Fibroblast of upper back skin (primary cell): ENCODE measurements around the gene KCNC1.

Experiments
- DNase-seq: peaks from one replicate; pipeline ENCODE4 v3.0.0-alpha.2; 2013

Gene KCNC1

DNA sequence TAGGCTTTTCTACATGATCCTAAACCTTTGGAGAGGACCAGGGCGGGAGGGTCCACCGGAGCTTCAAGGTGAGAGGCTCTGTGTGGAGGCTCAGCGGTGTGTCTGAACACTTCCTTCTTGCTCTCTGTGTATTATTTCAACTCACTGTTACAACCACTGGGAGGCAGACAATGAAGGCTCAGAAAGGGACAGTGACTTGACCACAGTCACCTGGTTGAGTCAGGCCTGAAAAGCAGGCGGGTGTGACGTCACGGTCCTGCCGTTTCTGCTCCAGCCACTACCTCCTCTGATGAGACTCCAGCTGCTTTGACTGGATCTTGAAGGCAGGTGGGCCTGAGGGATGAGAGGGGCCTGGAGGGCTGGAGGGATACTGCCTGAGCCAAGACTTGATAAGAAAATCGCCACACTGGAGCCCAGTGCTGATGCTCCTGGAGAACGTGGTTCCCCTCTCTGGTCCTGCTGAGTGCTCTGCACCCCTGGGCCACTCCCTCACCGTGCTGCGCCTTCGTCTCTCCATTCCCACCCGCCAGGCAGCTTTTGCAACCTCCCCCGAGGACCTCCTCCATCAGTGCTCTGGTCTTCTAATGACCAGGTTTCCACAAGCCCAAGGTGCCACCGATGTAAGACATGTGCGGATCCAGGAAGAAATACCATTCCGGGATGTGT lies 27.9 kb downstream of the KCNC1 start:
- no peak for DNase-seq

DNA sequence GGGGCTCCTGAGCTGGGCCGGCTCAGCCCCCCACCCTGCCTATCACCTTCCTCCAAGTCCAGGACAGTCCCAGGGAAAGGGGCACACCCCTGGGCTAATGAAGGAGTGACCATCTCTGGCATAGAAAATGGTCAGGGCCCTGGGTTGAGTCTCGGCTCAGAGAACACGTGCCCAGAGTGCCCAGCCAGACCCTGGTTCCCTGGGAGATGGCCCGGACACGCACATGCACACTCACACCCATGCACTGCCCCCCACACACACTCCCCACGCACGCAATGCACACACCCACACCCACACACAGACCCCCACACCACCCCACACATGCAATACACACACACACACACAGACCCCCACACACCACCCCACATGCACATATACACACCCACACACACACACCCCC lies 28.7 kb downstream of the KCNC1 start:
- no peak for DNase-seq

DNA sequence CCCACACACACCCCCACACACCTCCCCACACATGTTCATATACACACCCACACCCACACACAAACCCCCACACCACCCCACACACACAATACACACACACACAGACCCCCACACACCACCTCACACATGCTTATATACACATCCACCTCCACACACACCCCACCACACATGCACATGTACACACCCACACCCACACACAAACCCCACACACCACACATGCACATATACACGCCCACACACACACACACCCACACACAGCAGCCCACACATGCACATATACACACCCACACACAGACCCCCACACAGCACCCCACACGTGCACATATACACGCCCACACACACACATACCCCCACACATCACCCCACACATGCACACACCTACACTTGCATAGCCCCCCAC lies 29.1 kb downstream of the KCNC1 start:
- DNase-seq, result no peak

DNA sequence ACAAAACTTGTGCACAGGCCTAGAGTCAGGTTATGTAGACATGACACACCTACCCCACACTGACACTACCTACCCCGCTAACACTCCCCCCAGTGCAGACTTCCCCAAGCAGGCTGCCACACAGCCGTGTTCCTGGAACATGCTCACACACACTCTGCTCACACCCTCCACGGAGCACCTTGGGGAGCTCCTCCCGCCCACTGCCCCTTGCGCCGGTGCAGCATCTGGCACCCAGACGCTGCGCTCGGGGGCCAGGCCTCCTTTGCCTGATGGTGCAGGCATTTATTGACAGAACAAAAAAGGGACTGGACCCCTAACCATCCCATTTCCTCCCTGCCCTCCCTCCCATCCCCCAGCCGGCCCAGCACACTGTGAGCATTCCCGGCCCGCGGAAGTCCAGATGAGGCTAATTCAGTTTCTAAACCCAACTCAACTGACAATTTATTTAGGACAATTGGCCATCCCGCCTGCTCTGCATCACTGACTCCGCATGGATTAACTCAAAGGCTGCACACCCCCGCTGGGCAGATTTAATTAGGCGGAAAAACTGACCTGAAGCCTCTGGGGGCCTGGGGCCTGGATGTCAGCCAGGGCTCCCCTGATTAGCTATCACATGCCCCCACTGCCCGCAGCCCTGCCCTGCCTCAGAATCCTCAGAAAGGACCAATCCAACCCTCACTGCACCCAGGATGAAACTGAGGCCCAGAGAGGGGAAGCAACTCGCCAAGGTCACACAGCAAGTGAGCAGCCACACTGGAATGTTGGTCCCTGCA lies 30.1 kb downstream of the KCNC1 start:
- no peak for DNase-seq

DNA sequence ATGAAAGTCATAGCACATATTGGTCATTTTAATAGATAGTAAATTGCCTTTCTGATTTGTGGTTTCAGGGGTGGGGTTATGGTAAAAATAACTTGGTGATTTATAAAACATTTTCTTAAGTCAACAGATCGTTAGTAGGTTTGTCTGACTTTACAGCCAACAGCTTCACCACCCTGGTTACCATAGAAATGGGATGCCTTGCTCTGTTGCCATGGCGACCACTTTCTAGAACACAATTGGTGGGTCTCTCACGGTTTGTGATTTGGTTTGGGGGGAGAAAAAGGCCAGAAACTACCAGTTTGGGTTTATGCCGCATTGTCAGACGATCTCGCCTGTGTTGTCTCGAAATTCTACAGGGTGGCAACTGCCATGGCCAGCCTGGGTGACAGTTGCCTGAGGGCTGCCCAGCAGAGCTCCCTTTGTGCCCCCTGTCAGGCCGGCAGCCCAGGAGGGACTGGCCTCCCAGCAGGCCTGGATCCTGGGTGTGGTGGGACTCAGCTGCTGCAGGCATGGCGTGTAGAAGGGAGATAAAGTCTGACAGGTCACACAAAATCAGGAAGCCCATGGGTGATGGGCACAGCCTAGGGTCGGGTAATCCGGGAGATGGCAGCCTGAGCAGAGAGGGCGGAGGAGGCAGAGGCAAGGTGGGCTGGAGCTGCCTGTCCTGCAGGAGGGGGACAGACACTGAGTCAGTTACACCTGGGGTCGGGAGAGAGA lies 30.9 kb downstream of the KCNC1 start:
- DNase-seq, result no peak

DNA sequence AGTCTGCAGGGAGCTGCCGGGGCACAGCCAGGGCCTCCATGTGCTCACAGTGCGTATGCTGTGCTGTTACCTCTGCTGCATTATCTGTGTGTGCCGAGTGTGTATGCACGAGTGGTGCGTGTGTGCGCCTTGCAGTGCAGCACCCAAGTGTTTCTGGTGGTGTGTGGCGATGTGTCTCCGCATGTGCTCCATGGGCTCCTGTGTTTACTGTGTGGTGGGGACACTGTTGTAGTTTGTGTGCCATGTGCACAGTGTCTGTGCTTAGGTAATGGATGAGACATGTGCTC lies 31.4 kb downstream of the KCNC1 start:
- no peak for DNase-seq

DNA sequence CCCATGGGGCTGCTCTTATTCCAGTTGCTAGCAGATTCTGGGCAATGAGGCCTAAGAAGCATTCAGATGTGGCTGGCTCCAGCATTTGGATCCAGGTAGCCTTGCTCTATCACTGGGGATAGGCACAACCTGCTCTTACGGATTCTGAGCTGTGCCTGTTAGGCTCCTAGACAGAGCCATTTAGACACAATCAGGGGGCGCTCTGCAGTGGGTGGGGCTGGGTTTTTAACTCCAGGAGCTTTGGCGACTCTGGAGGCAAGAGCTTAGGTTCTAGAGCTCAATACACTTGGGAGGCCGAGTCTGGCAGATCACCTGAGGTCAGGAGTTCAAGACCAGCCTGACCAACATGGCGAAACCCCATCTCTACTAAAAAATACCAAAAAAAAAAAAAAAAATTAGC lies 32.0 kb downstream of the KCNC1 start:
- no peak for DNase-seq

DNA sequence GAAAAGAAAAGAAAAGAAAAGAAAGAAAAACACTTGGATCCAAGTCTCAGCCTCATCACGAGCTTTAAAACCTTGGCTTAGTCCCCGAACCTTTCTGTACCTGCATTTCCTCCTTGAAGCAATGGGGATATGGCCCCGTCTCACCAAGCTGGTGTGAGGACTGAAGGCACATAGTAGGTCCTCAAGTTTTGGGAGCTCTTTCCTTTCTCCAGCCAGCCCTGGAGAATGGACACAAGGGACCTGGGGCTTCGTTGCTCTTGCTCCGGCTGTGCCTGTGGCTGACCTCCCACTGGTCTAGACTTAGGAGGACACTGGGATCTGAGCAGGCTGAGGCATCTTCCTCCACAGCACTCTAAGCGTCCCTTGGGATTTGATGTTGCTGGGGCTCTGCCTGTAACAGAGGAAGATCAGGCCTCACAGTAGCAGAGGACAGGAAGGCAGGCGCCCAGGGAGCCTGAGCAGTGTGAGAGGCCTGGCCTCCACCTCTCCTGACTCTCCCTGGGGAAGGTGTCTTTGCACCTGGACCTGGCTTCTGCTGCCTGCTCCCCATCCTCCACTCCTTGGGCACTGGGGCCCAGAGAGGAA lies 32.8 kb downstream of the KCNC1 start:
- no peak for DNase-seq

DNA sequence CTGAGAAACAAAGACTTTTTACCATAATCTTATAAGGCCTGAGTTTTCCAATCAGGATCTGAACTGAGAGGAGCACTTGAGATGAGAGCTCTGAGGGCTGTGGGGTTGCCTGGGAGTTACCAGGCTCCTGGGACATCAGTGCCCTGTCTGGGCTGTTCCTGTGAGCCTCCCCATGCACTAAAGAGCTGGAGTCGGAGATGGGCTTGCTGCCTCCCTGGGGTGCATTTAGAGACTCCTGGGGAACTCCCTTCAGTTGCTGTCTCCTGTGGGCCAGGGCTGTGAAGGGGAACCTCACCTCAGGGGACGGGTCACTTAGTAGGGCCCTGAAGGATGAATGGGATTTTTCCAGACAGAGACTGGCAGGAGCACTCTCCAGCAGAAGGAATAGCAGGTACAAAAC lies 33.3 kb downstream of the KCNC1 start:
- DNase-seq, result no peak

DNA sequence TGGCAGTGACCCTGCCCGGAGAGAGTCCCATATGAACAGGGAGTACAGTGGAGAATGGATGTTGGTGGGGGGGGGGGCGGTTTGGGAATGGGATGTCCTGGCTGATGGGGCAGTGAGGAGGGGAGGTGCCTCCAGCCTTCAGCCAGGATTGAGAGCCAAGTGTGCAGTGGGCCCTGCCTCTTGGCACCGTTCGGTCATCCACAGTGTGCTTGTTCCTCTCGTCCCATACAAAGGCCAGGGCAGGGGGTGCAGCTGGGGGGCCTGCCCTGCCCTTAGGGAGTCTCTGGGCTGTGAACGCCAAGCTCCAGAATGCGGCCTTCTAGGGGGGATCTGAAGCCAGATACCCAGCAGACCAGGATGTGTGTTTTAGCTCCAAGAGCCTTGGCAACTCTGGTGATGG lies 34.0 kb downstream of the KCNC1 start:
- no peak for DNase-seq

DNA sequence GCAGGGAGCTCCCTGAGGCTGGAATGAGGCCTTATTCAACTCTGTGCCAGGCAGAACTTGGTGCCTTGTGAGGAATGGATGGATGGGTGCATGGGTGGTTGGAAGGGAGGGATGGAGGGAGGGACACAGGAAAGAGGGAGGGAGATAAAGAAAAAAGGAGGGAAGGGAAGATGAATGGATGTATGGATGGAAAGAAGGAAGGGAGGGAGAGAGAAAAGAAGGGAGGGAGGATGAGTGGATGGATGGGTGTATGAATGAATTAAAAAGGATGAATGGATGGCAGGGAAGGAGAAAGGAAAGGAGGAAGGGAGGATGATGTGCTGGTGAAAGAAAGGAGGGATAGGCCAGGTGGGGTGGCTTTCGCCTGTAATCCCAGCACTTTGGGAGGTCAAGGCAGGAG lies 34.6 kb downstream of the KCNC1 start:
- DNase-seq, result no peak

DNA sequence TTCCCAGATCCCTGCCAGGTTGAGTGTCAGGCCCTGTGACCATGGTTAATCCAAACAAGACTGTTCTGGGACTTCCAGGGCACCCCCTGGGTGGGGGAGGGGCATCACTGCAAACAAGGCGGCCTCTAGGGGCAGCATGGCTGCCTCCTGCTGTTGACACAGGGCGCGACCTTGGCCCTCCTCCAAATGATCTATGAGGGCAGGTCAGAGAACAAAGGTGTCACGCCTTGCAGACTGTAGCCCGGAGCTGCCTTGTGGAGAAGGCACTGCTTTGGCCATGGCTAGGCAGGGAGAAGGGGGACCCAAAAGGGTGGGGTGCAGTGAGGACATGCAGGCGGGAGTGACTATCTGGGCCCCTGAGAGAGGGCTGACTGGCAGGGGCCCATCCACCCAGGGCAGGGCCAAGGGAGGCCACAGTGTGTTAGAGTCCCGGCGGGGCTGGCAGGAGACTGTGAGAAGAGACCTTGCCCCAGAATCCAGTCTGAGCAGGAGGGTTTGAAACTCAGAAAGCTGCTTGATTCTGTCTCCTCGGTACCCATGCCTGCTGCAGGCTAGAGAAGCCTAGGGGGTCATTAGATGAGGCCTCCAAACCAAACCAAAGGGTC lies 35.6 kb downstream of the KCNC1 start:
- DNase-seq, result no peak

DNA sequence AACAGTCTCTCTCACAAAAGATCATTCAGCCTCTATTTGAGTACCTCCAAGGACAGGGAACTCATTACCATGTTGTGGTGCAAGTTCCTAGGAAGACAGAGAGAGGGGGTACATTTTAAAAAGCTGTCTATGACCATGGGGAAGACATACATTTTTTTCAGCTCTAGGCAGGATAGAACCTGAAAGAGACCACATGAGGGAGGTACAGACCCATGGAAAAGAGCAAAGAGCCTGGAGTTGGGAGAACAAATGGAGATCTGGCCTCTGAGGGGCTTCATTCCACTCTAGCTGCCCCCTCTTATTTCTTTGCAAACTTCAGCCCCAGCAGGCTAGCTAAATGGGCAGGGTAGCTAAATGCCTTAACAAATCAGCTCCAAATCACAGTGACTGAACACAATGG lies 36.3 kb downstream of the KCNC1 start:
- no peak for DNase-seq

DNA sequence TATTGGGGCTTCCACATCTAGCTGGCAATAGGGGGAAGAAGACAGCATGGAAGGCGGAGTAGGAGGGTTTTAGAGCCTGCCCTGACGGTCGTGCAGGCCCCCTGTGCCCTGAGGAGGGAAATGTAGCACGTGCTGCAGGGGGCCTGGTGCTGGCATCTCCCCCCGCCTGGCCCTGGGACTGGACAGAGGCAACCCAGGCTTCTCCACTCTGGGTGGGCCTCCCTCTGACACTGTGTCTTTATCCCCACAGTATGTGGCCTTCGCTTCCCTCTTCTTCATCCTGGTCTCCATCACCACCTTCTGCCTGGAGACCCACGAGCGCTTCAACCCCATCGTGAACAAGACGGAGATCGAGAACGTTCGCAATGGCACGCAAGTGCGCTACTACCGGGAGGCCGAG lies 36.8 kb downstream of the KCNC1 start:
- DNase-seq, result no peak

DNA sequence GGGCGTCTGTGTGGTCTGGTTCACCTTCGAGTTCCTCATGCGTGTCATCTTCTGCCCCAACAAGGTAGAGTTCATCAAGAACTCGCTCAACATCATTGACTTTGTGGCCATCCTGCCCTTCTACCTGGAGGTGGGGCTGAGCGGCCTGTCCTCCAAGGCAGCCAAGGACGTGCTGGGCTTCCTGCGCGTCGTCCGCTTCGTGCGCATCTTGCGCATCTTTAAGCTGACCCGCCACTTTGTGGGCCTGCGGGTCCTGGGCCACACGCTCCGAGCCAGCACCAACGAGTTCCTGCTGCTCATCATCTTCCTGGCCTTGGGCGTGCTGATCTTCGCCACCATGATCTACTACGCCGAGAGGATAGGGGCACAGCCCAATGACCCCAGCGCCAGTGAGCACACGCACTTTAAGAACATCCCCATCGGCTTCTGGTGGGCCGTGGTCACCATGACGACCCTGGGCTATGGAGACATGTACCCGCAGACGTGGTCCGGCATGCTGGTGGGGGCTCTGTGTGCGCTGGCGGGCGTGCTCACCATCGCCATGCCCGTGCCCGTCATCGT lies 37.3 kb downstream of the KCNC1 start:
- no peak for DNase-seq

DNA sequence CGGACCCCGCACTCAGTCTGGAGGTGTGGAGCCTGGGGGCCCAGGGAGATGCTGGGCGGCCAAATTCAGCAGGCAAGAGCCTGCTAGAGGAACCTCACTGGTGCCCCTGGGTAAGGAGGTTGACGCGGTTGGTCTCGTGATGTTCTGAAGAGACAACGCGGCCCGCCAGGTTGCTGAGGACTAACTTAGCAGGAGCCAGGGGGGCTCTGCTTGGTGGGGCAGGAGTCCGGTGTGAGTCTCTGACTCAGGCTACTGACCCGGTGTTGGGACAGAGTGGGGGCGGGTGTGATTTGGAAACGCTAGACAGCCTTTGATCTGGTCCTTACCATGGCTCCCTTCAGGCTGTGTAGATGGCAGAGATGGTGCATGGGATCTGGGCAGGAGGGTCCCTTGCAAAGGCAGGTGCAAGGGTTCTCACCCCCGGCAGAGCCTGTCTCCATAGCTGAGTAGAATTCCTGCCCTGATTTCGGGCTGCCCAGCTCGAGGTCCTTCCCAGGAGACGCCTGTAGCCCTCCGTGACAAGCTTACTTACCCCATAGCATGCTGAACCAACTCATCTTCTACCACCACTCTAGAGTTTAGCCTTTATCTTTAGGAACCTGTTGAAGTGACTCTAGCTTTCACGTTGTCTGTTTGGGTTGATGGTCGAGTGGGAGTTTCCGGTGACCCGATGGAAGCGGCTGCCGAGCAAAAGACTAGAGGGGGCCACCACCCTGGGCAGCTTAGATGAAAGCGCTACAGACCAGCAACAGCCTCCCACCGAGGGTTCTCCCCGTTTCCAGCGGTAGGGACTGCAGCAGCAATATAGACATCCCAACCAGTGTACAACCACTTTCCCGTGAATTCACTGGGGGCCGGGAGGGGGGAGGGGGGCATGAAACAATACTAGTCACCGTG lies 38.4 kb downstream of the KCNC1 start:
- DNase-seq, result no peak

DNA sequence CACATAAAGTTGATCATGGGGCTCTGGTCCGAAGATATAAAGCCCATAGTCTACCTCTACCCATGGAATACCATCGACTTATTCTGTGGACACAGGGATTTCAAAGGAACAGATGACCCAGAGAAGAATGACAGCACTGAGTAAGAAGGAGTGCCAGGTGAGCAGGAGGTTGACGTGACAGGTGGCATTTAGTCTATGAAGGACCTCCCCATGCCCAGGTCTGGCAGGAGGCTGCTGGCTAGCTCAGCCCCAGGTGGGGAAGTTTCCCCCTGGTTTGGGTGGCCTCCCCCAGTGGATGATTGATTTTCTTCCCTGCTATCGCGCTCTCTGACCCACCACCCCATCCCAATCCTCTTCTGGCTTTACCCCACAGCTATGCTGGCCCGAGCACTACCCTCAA lies 39.1 kb downstream of the KCNC1 start:
- DNase-seq, result no peak

DNA sequence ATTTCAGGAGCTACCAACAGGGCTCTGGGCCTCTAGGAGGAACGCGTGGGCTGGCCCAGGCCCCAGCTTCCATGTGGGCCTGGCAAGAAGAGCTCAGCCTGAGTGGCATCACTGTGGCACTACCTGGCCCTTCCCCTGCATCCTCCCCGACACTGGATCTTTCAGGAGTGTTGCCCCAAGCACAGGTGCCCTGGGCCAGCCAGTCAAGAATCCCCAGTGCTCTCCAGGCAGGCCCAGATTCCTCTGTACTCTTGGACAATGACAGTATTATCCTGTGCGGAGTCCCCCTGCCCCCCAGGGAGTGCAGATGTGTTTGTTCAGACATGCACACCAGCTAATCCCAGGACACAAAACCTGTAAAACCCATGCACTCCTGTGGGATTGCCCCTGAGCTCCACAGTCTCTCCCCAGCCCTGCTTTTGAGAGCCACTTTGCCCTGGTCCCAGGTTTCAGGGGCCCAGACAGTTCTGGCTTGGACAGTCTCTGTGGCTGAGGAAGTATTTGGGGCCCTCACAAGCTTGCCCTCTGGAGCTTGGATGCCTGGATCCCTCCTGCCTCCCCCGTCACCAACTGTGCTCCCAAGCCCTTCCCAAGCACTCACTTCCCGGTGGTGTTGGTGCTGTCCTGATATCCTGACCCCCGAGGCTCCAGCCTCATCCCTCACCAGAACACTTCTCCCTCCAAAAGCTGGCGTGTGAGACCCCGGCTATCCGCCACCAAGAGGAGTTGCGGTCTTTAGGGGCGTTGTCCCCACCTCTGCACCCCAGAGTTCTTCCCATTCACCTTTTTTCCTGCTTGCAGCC lies 39.9 kb downstream of the KCNC1 start:
- no peak for DNase-seq

DNA sequence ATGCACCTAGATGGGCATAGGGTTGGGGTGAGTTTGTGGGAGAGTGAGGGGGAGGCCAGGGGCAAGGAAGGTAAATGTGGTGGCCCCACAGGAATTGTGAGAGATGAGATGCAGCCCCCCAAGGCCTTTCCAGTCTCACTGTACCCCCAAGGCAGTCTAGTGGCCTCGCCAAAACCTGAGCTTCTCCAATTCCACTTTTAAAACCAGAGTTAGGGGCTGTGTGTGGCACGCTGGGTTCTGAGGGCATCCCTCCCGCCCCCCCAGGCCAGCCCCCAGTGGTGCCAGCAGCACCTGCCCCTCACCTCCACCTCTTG lies 40.4 kb downstream of the KCNC1 start:
- DNase-seq, result no peak

DNA sequence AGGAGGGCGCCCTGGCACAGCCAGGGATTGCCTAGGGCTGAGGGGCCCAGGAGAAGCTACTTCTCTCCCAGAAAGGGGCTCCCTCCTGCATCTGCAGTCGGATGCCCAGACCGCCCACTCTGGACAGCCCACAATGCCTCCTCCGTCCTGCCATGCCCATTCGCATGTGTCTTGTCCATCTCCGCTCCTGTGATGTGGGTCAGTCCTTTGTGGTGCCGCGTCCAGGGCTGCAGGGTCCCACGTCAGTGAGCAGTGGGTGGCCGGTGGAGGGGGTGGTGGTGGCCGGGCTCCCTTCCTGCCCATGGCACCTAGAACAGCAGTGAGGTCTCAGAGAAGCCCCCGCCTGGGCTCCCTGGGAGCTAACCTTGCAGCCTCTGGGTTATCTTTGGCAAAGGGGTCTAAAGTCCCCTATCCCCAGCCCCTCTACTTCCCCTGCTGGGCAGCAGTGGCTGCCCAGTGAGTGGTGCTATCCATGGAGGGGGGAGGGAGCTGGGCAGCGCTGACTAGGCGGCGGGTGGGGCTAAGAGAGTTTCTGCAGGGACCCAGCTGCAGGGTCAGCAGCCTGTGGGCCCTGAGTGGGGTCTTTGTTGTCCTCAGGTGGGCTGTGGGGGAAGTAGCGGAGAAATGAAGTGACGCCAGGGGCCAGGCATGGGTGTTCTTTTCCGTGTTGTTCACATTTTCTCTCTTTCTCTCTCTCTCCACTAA lies 41.1 kb downstream of the KCNC1 start:
- no peak for DNase-seq
